ENCODE results near the gene DNAI4. TPM values are rescaled to one million over a fixed set of nuclear protein-coding genes. Genes with fewer than 3 reads are reported as not detected.

The DNAI4 gene
- total and polyA plus RNA-seq, 2 of the 8 experiments (the other 6 are each of a cell fraction or from before 2014, with no cell fraction given), result 0.32 to 2.1 TPM

DNA sequence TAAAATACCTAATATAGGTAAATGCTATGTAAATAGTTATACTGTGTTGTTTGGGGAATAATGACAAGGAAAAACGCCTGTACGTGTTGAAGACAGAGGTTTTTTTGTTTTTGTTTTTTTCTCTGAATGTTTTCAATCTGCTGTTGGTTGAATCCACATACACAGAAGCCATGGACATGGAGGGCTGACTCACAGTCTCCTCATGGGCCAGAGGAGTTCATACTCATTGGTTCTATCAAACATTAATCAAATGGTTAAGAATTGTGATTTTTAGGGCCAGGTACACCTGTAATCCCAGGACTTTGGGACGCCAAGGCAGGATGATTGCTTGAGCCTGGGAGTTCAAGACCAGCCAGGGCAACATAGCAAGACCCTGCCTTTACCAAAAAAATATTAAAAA, 20.7 kb upstream of the DNAI4 start:
- no peak overlapping the region for H4K8ac ChIP-seq (ENCODE audit: extremely low read depth, insufficient read depth, low read length)
- no peak overlapping the region for H3K9ac ChIP-seq (replicated peaks in 1 of 4; ENCODE audit: extremely low read depth in 1 of 4, low read depth in 3 of 4, low read length in 3 of 4)
- H3K27ac ChIP-seq (ENCODE audit: low read depth, low read length), result no peak overlapping the region
- no peak overlapping the region for H3K23ac ChIP-seq (ENCODE audit: insufficient read length)
- DNase-seq (ENCODE audit: low read depth in 1 of 2, low spot score in 2 of 2) (no peak), FAIRE-seq (no peak)
- H2BK15ac ChIP-seq (ENCODE audit: low read length), result no peak overlapping the region
- H3K36me3 ChIP-seq (ENCODE audit: control insufficient read depth in 2 of 4, insufficient read depth in 4 of 4, low read length in 3 of 4), result peaks cover 0 to 37% (median 11%) of the 10 kb centered on the region in 4 experiments; a peak in 3 of 8 replicates
- ChIA-PET CTCF (ENCODE audit: partially characterized antibody) (interaction anchor here (0.8 to 1.3 kb wide), 2 partner anchors 11 to 21 kb away, joined by 4 read pairs; partner anchors contain the start of genes DNAI4 and MIER1), POLR2A (ENCODE audit: partially characterized antibody) (no interaction called here)
- H3K56ac ChIP-seq (replicated peaks; ENCODE audit: insufficient read length, low read depth, low read length), result no peak overlapping the region
- H2BK5ac ChIP-seq (ENCODE audit: low read depth, low read length), result no peak overlapping the region
- H4K20me1 ChIP-seq (replicated peaks in 1 of 2; ENCODE audit: control insufficient read depth in 1 of 2, insufficient read depth in 2 of 2, low read length in 2 of 2), result no peaks in the 10 kb centered on the region
- no peak overlapping the region for H3K4me2 ChIP-seq (ENCODE audit: insufficient read depth in 1 of 2, low read depth in 2 of 2, low read length in 2 of 2)
- 92% methylated on average over 3 of the region's 3 CpGs; no CpG with 5 or more reads in 1 of the 2 experiments for WGBS, 2 experiments (ENCODE audit: extremely low coverage in 1 of 2, insufficient coverage in 1 of 2, insufficient read length in 1 of 2, insufficient replicate concordance in 2 of 2, low coverage in 1 of 2, low lambda C conversion rate in 2 of 2, missing lambda C conversion rate in 1 of 2)
- no peaks in the 10 kb centered on the region for H3K9me3 ChIP-seq (ENCODE audit: insufficient read depth in 2 of 2, low read depth in 1 of 2, low read length in 1 of 2)
- peaks cover 0 to 2% (median 0%) of the 10 kb centered on the region in 4 experiments; a peak in 1 of 7 replicates for H3K4me1 ChIP-seq (replicated peaks in 1 of 4; ENCODE audit: control insufficient read depth in 3 of 4, insufficient read depth in 4 of 4, low read length in 3 of 4)
- no peaks in the 10 kb centered on the region; the same call in 1 of the 2 replicates for H3K79me1 ChIP-seq (ENCODE audit: low read depth, low read length)
- H4K5ac ChIP-seq (ENCODE audit: insufficient read length, low read depth, low read length), result no peak overlapping the region
- H3K27me3 ChIP-seq (replicated peaks in 1 of 4; ENCODE audit: control insufficient read depth in 3 of 4, extremely low read depth in 1 of 4, insufficient read depth in 3 of 4, low read length in 3 of 4), result no peaks in the 10 kb centered on the region
- no peak overlapping the region for H2BK20ac ChIP-seq (ENCODE audit: low read length)
- H3K14ac ChIP-seq (ENCODE audit: insufficient read length), result no peak overlapping the region
- H3K4me3 ChIP-seq (ENCODE audit: extremely low read depth in 1 of 4, insufficient read depth in 2 of 4, low read depth in 3 of 4, low read length in 4 of 4), result no peak overlapping the region
- no peak overlapping the region for H2AFZ ChIP-seq (ENCODE audit: low read length)
- H3K79me2 ChIP-seq (ENCODE audit: control insufficient read depth in 1 of 2, insufficient read depth in 2 of 2, low read length in 2 of 2), result peaks cover 0 to 24% of the 10 kb centered on the region in 2 experiments; a peak in 2 of 4 replicates
- H2BK120ac ChIP-seq (replicated peaks; ENCODE audit: low read depth, low read length), result no peak overlapping the region
- TF ChIP-seq SRF (IDR thresholded peaks at IDR 0.05; ENCODE audit: low read depth, low read length) (no peak), NRF1 (IDR thresholded peaks at IDR 0.05; ENCODE audit: low read depth, low read length) (no peak), SP1 (IDR thresholded peaks at IDR 0.05; ENCODE audit: low read depth, low read length) (no peak), BACH1 (IDR thresholded peaks at IDR 0.05; ENCODE audit: low read length) (no peak), POLR2A (IDR thresholded peaks at IDR 0.05; ENCODE audit: control extremely low read depth in 1 of 2, low read depth in 2 of 2, low read length in 2 of 2) (no peak), CTBP2 (IDR thresholded peaks at IDR 0.05; ENCODE audit: borderline replicate concordance, insufficient read depth, insufficient read length, low read length) (no peak)
- H2BK12ac ChIP-seq (ENCODE audit: low read depth, low read length), result no peak overlapping the region
- no peak overlapping the region for H2AK5ac ChIP-seq (ENCODE audit: low read depth, low read length)
- H3K4ac ChIP-seq (replicated peaks; ENCODE audit: insufficient read length, low read depth, low read length), result no peak overlapping the region
- no peak overlapping the region for H3K18ac ChIP-seq (ENCODE audit: extremely low read depth, low read length)
- H3K23me2 ChIP-seq (ENCODE audit: low read depth, low read length), result no peaks in the 10 kb centered on the region
- no peak overlapping the region for H4K91ac ChIP-seq (replicated peaks; ENCODE audit: insufficient read length, low read length)

Data from H1 (cell line).